Type B pancreatic cell (in vitro differentiated cells): Measurements from ENCODE around the gene CD47. TPM values are rescaled to one million over a fixed set of nuclear protein-coding genes. Genes with fewer than 3 reads are reported as not detected.

Experiments used
- DNase-seq: peaks from one replicate; pipeline ENCODE4 v3.0.0; 2021; ENCODE audit warnings: mixed read lengths; ENCODE audit not compliant: unreplicated experiment; ENCODE audit errors: extremely low spot score
- H3K27ac Mint-ChIP-seq: 2 replicates; pipeline ENCODE4 v1.8.0; 2021; ENCODE audit warnings: mild to moderate bottlenecking, mixed read lengths
- H3K27me3 Mint-ChIP-seq: 2 replicates; pipeline ENCODE4 v1.8.0; 2021; ENCODE audit warnings: mixed read lengths
- H3K36me3 Mint-ChIP-seq: 2 replicates; pipeline ENCODE4 v1.8.0; 2021; ENCODE audit warnings: mixed read lengths
- H3K4me1 Mint-ChIP-seq: one replicate; pipeline ENCODE4 v1.8.0; 2021; ENCODE audit warnings: mixed read lengths; ENCODE audit not compliant: unreplicated experiment
- H3K4me3 Mint-ChIP-seq: 2 replicates; pipeline ENCODE4 v1.8.0; 2021; ENCODE audit warnings: mild to moderate bottlenecking, mixed read lengths
- H3K9me3 Mint-ChIP-seq: 2 replicates; pipeline ENCODE4 v1.8.0; 2021; ENCODE audit warnings: mixed read lengths
- CTCF ChIP-seq: fragments of 200-600 bp; sonication (generic); conservative IDR thresholded peaks from 2 replicates; pipeline ENCODE4 v1.5.0; 2021; ENCODE audit warnings: antibody characterized with exemption, mild to moderate bottlenecking
- total RNA-seq: library from RNA; stranded (reverse); gene quantifications from 2 replicates; pipeline ENCODE4 v1.2.1, GENCODE V29; 2021; ENCODE audit warnings: low replicate concordance

The CD47 gene
- total RNA-seq, 1 donor from 2014 or later: 113 TPM

- Mint-ChIP-seq H3K36me3 (no peaks in the 10 kb centered on the region), H3K9me3 (peaks cover 7% of the 10 kb centered on the region), H3K4me1 (peaks cover 29% of the 10 kb centered on the region), H3K27me3 (no peaks in the 10 kb centered on the region), H3K27ac (no peak overlapping the region), H3K4me3 (no peak overlapping the region)
- no peak for TF ChIP-seq CTCF
- no peak for DNase-seq
Measured at GRCh38 chr3:108126348-108126747, 35.5 kb upstream of the CD47 start.

GRCh38 chr3:108125550-108126071, 34.8 kb upstream of the CD47 start:
- Mint-ChIP-seq H3K4me1 (peaks cover 29% of the 10 kb centered on the region), H3K27me3 (no peaks in the 10 kb centered on the region), H3K27ac (peak overlapping the region; percentile 2), H3K4me3 (no peak overlapping the region), H3K36me3 (no peaks in the 10 kb centered on the region), H3K9me3 (peaks cover 7% of the 10 kb centered on the region)
- no peak for DNase-seq
- no peak for TF ChIP-seq CTCF

- H3K36me3 Mint-ChIP-seq: no peaks in the 10 kb centered on the region
- H3K27ac Mint-ChIP-seq: no peak overlapping the region
- no peak for DNase-seq
- H3K27me3 Mint-ChIP-seq: no peaks in the 10 kb centered on the region
- H3K4me1 Mint-ChIP-seq: peaks cover 29% of the 10 kb centered on the region
- no peak overlapping the region for H3K4me3 Mint-ChIP-seq
- no peak for TF ChIP-seq CTCF
- H3K9me3 Mint-ChIP-seq: peaks cover 7% of the 10 kb centered on the region
Measured at GRCh38 chr3:108125153-108125543, 34.3 kb upstream of the CD47 start.

- peak overlapping the region; percentile 24 for H3K27ac Mint-ChIP-seq
- TF ChIP-seq CTCF: no peak
- no peaks in the 10 kb centered on the region for H3K36me3 Mint-ChIP-seq
- peaks cover 7% of the 10 kb centered on the region for H3K9me3 Mint-ChIP-seq
- H3K4me1 Mint-ChIP-seq: peaks cover 29% of the 10 kb centered on the region
- H3K27me3 Mint-ChIP-seq: no peaks in the 10 kb centered on the region
- no peak overlapping the region for H3K4me3 Mint-ChIP-seq
- no peak for DNase-seq
Measured at GRCh38 chr3:108124337-108125152, 33.7 kb upstream of the CD47 start.

GRCh38 chr3:108123326-108123725, 32.5 kb upstream of the CD47 start:
- no peak for DNase-seq
- Mint-ChIP-seq H3K27me3 (no peaks in the 10 kb centered on the region), H3K4me3 (no peak overlapping the region), H3K27ac (no peak overlapping the region), H3K9me3 (peaks cover 7% of the 10 kb centered on the region), H3K36me3 (no peaks in the 10 kb centered on the region), H3K4me1 (peaks cover 29% of the 10 kb centered on the region)
- no peak for TF ChIP-seq CTCF
